ENCODE results near the gene UPF3B. TPM values are rescaled to one million over a fixed set of nuclear protein-coding genes. Genes with fewer than 3 reads are reported as not detected.

Gene UPF3B
- total RNA-seq, 1 donor from 2014 or later, result 4.7 TPM

GRCh38 chrX:119887721-119888425 lies 35.1 kb upstream of the UPF3B start:
- DNase-seq (ENCODE audit: low read depth), result no peak
- peak; percentile 71 for TF ChIP-seq CTCF (IDR thresholded peaks at IDR 0.05; ENCODE audit: insufficient read depth, low read length, poor library complexity, severe bottlenecking)

GRCh38 chrX:119885554-119886428 lies 33.0 kb upstream of the UPF3B start:
- no peak overlapping the region for H3K4me3 ChIP-seq (ENCODE audit: low read depth, low read length)
- no peak for DNase-seq (ENCODE audit: low read depth)
- no peaks in the 10 kb centered on the region for H3K36me3 ChIP-seq (ENCODE audit: control insufficient read depth, insufficient read depth, low read length)
- no peaks in the 10 kb centered on the region for H3K27me3 ChIP-seq (ENCODE audit: control insufficient read depth, insufficient read depth, low read length)
- TF ChIP-seq CTCF (IDR thresholded peaks at IDR 0.05; ENCODE audit: insufficient read depth, low read length, poor library complexity, severe bottlenecking), result no peak

More at GRCh38 chrX:119887721-119888425, 35.1 kb upstream of the UPF3B start:
- Histone ChIP-seq H3K36me3 (ENCODE audit: control insufficient read depth, insufficient read depth, low read length) (no peaks in the 10 kb centered on the region), H3K4me3 (ENCODE audit: low read depth, low read length) (peak overlapping the region; percentile 35), H3K27me3 (ENCODE audit: control insufficient read depth, insufficient read depth, low read length) (no peaks in the 10 kb centered on the region)

- no peaks in the 10 kb centered on the region for H3K27me3 ChIP-seq (ENCODE audit: control insufficient read depth, insufficient read depth, low read length)
- no peak overlapping the region for H3K4me3 ChIP-seq (ENCODE audit: low read depth, low read length)
- H3K36me3 ChIP-seq (ENCODE audit: control insufficient read depth, insufficient read depth, low read length), result no peaks in the 10 kb centered on the region
- DNase-seq (ENCODE audit: low read depth), result no peak
- TF ChIP-seq CTCF (IDR thresholded peaks at IDR 0.05; ENCODE audit: insufficient read depth, low read length, poor library complexity, severe bottlenecking), result peak; percentile 66
Observed at GRCh38 chrX:119880552-119881437, 28.0 kb upstream of the UPF3B start.

GRCh38 chrX:119880076-119880475 lies 27.3 kb upstream of the UPF3B start:
- TF ChIP-seq CTCF (IDR thresholded peaks at IDR 0.05; ENCODE audit: insufficient read depth, low read length, poor library complexity, severe bottlenecking), result no peak
- no peak for DNase-seq (ENCODE audit: low read depth)

GRCh38 chrX:119878740-119879139 lies 26.0 kb upstream of the UPF3B start:
- TF ChIP-seq CTCF (IDR thresholded peaks at IDR 0.05; ENCODE audit: insufficient read depth, low read length, poor library complexity, severe bottlenecking), result no peak
- no peaks in the 10 kb centered on the region for H3K27me3 ChIP-seq (ENCODE audit: control insufficient read depth, insufficient read depth, low read length)
- no peak for DNase-seq (ENCODE audit: low read depth)
- H3K36me3 ChIP-seq (ENCODE audit: control insufficient read depth, insufficient read depth, low read length), result no peaks in the 10 kb centered on the region
- H3K4me3 ChIP-seq (ENCODE audit: low read depth, low read length), result no peak overlapping the region

More at GRCh38 chrX:119880076-119880475, 27.3 kb upstream of the UPF3B start:
- Histone ChIP-seq H3K27me3 (ENCODE audit: control insufficient read depth, insufficient read depth, low read length) (no peaks in the 10 kb centered on the region), H3K4me3 (ENCODE audit: low read depth, low read length) (no peak overlapping the region), H3K36me3 (ENCODE audit: control insufficient read depth, insufficient read depth, low read length) (no peaks in the 10 kb centered on the region)

Measured in kidney epithelial cell (primary cell).